Transverse colon (tissue), 4 donors: ENCODE data around the gene PLCL1. TPM values are rescaled to one million over a fixed set of nuclear protein-coding genes. Genes with fewer than 3 reads are reported as not detected.

Source experiments
- DNase-seq: peaks from one replicate; pipeline ENCODE4 v3.0.0-alpha.2; 2019
- H3K27ac ChIP-seq, 4 donors: fragments of 200-600 bp; sonication (generic); 2 replicates each; pipeline ENCODE4 v1.5.1; 2016 to 2018; ENCODE audit warnings: inconsistent platforms in 4 of 4
- H3K27me3 ChIP-seq: fragments of 200-600 bp; sonication (generic); 2 replicates; pipeline ENCODE4 v1.5.1; 2017; ENCODE audit warnings: inconsistent platforms
- H3K36me3 ChIP-seq, 4 donors: fragments of 200-600 bp; sonication (generic); 2 replicates each; pipeline ENCODE4 v1.5.1; 2017 to 2019; ENCODE audit warnings: inconsistent platforms in 4 of 4
- H3K4me1 ChIP-seq, 4 donors: fragments of 200-600 bp; sonication (generic); 2 replicates each; pipeline ENCODE4 v1.5.1; 2017 to 2020; ENCODE audit warnings: inconsistent platforms in 4 of 4
- H3K4me3 ChIP-seq, 4 donors: fragments of 200-600 bp; sonication (generic); 1 replicate in 1 of 4; 2 replicates in 3 of 4; pipeline versions ENCODE4 v1.5.1 to v1.6.1; 2017 to 2019; ENCODE audit warnings: inconsistent platforms in 4 of 4
- H3K9me3 ChIP-seq, 2 donors: fragments of 200-600 bp; sonication (generic); 2 replicates each; pipeline ENCODE4 v1.5.1; 2017 to 2019; ENCODE audit warnings: inconsistent platforms in 2 of 2
- EP300 ChIP-seq: sonication (generic); formaldehyde crosslinking; IDR thresholded peaks from one replicate; pipeline ENCODE4 v1.6.1; 2017; ENCODE audit warnings: antibody characterized with exemption, low read depth
- POLR2A ChIP-seq: fragments of 450-650 bp; IDR thresholded peaks from one replicate; pipeline ENCODE4 v1.6.1; 2016; ENCODE audit warnings: antibody characterized with exemption, mild to moderate bottlenecking, moderate library complexity
- POLR2AphosphoS5 ChIP-seq, 3 donors: sonication (generic); formaldehyde crosslinking; IDR thresholded peaks; one replicate each; pipeline ENCODE4 v1.6.1; 2016; ENCODE audit warnings: antibody characterized with exemption in 3 of 3
- WGBS, 2 donors: methylation state at CpG; one replicate each; pipeline ENCODE4 v1.1.5; 2018; ENCODE audit warnings: low coverage in 1 of 2; 5-methylcytosine and 5-hydroxymethylcytosine counted together
- in situ Hi-C, 4 donors: fragments of 200-750 bp; cut with MboI; loops; one replicate each; pipeline versions ENCODE4 v1.15.0 to v1.15.1; 2017; ENCODE audit warnings: low sequenced_read_pairs in 3 of 4, low pct_ligation_motif_present in 1 of 4, low pct_unique_long_range_greater_than_20kb in 1 of 4
- intact Hi-C: fragments of 100-400 bp; cut with DNase I; formaldehyde crosslinking; loops from one replicate; pipeline ENCODE4 v1.15.1; 2023; ENCODE audit warnings: low total_unique reads
- total RNA-seq, 4 donors: library from RNA; depleted of rRNA; stranded (reverse); fragments of >200 nt; gene quantifications; one replicate each; pipeline ENCODE4 v1.1.0, GENCODE V29; 2016
- TF ChIP-seq, protein P1 (sequence below), 5 experiments: fragments of 200-600 bp in 3 of 5; fragments of 450-650 bp in 2 of 5; sonication (generic) in 3 of 5; IDR thresholded peaks; 1 replicate in 2 of 5; 2 replicates in 3 of 5; pipeline ENCODE4 v1.5.1; 2016 to 2017; ENCODE audit warnings: antibody characterized with exemption in 5 of 5, inconsistent platforms in 3 of 5, mild to moderate bottlenecking in 2 of 5, moderate library complexity in 1 of 5

Gene PLCL1
- total RNA-seq, 4 donors from 2014 or later = 0.20 to 7.1 (median 5.3) TPM

DNA sequence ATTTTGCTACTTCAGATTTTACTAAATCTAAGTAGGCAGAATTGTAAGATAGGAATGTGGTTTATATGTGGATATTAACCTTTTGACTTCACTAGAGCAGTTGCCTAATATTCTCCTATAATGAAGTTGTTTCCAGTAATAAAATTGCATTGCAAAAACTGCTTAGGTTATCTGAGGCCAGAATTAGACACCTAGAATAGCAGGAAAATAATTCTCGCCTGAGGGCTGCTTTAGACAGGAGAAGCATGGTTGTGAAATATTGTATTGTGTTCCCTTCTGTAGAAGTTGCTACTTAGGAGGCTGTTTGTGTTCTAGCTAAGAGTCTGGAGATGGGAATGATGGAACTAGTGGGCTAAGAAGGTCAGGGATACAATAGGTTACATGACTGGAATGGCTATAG is 146.3 kb downstream of the PLCL1 start:
- no peaks in the 10 kb centered on the region for H3K36me3 ChIP-seq
- TF ChIP-seq POLR2AphosphoS5 (IDR thresholded peaks at IDR 0.05) (no peak), EP300 (no peak), POLR2A (no peak)
- TF ChIP-seq, protein P1, sequence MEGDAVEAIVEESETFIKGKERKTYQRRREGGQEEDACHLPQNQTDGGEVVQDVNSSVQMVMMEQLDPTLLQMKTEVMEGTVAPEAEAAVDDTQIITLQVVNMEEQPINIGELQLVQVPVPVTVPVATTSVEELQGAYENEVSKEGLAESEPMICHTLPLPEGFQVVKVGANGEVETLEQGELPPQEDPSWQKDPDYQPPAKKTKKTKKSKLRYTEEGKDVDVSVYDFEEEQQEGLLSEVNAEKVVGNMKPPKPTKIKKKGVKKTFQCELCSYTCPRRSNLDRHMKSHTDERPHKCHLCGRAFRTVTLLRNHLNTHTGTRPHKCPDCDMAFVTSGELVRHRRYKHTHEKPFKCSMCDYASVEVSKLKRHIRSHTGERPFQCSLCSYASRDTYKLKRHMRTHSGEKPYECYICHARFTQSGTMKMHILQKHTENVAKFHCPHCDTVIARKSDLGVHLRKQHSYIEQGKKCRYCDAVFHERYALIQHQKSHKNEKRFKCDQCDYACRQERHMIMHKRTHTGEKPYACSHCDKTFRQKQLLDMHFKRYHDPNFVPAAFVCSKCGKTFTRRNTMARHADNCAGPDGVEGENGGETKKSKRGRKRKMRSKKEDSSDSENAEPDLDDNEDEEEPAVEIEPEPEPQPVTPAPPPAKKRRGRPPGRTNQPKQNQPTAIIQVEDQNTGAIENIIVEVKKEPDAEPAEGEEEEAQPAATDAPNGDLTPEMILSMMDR (IDR thresholded peaks at IDR 0.05) = no peak
- no peaks in the 10 kb centered on the region for H3K27me3 ChIP-seq
- intact Hi-C loops = no loop called here
- no peaks in the 10 kb centered on the region for H3K9me3 ChIP-seq
- H3K27ac ChIP-seq = no peak overlapping the region
- no peak overlapping the region for H3K4me3 ChIP-seq
- 40 to 77% methylated on average over 1 of the region's 1 CpG for WGBS, 2 donors
- H3K4me1 ChIP-seq = no peaks in the 10 kb centered on the region
- DNase-seq = no peak
- in situ Hi-C loops = no loop called here

DNA sequence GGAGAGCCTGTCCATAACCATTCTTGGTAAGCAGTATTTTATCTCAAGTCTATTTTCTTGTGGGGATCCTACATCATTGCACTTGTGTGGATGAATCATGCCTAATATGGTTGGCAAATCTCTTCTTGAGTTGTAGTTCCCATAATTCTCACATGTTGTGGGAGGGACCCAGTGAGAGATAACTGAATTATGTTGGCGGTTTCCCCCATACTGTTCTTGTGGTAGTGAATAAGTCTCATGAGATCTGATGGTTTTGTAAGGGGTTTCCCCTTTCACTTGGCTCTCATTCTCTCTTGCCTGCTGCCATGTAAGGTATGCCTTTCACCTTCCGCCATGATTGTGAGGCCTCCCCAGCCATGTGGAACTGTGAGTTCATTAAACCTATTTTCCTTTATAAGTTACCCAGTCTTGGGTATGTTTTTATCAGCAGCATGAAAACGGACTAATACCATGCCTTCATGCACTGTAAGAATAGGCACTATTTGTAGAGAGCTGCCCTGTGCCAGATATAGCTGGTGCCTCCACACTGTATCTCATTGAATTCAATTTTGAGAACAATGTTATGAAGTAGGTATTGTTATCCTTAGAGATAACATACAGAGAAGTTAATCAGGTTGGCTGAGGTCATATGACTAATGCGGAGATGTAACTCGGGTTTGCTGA is 148.3 kb downstream of the PLCL1 start:
- in situ Hi-C loops (no loop called here), intact Hi-C loops (no loop called here)
- H3K36me3 ChIP-seq = no peaks in the 10 kb centered on the region
- H3K27ac ChIP-seq = no peak overlapping the region
- H3K4me3 ChIP-seq = no peak overlapping the region
- DNase-seq = no peak
- WGBS, 2 donors = 83 to 100% methylated on average over 2 to 5 of the region's 5 CpGs
- no peaks in the 10 kb centered on the region for H3K4me1 ChIP-seq
- no peaks in the 10 kb centered on the region for H3K9me3 ChIP-seq
- TF ChIP-seq EP300 = no peak
- no peak for TF ChIP-seq POLR2A
- no peak for TF ChIP-seq POLR2AphosphoS5 (IDR thresholded peaks at IDR 0.05)
- TF ChIP-seq, protein P1 (IDR thresholded peaks at IDR 0.05) = no peak
- H3K27me3 ChIP-seq = no peaks in the 10 kb centered on the region

DNA sequence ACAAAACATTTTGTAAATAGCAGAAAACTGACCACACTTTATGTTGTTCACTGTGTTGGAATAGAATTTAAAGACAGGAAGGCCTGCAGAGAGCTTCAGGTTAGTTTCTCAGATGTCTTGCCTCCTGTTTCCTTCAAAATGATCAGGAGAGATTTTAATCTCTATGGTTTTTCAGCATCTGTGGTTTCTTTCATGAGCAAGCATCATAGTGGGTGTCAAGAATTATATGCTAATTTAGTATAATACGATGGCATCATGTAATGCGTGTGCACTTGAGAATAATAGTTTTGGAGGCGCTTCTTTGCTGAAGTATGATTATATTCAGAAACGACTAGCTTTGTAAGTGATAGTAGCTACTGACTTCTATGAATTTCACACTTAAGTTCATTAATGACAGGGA is 149.9 kb downstream of the PLCL1 start:
- TF ChIP-seq, protein P1 (IDR thresholded peaks at IDR 0.05) = no peak
- TF ChIP-seq POLR2A = no peak
- TF ChIP-seq POLR2AphosphoS5 (IDR thresholded peaks at IDR 0.05) = no peak
- no peak for TF ChIP-seq EP300
- no peaks in the 10 kb centered on the region for H3K9me3 ChIP-seq
- no peak overlapping the region for H3K4me3 ChIP-seq
- in situ Hi-C loops (no loop called here), intact Hi-C loops (no loop called here)
- H3K27ac ChIP-seq = no peak overlapping the region
- no peaks in the 10 kb centered on the region for H3K4me1 ChIP-seq
- H3K27me3 ChIP-seq = no peaks in the 10 kb centered on the region
- no peak for DNase-seq
- WGBS, 2 donors = 78 to 81% methylated on average over 4 of the region's 4 CpGs
- no peaks in the 10 kb centered on the region for H3K36me3 ChIP-seq

DNA sequence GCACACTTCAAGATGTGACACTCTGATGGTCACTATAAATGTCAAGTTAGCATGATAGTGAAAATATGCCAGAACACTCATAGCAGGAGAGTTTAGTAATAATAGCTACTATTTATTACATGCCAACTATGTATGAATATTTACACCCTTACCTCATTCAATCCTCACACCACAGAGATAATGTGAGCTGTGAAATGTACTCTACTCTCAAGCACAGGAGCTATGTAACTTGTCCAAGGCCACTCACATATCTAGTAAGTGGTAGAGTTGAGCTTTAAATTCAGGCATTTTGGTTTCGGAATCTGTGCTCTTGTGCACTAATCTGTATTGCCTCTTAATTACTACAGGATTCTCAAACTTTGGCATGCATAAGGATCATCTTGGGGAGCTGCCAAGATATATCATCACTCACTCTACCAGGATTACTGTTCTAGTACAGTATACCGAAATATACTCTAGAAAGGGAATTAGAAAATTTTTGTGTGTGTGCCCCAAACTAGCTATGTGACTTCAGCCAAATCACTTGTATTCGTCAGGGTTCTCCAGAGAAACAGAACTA is 154.3 kb downstream of the PLCL1 start:
- Histone ChIP-seq H3K27ac (no peak overlapping the region), H3K36me3 (no peaks in the 10 kb centered on the region), H3K9me3 (no peaks in the 10 kb centered on the region), H3K4me3 (no peak overlapping the region), H3K27me3 (no peaks in the 10 kb centered on the region), H3K4me1 (no peaks in the 10 kb centered on the region)
- no peak for DNase-seq
- TF ChIP-seq POLR2A = no peak
- TF ChIP-seq EP300 = no peak
- in situ Hi-C loops (no loop called here), intact Hi-C loops (no loop called here)
- 78 to 83% methylated on average over 2 to 3 of the region's 3 CpGs for WGBS, 2 donors
